ENCODE results near the gene NPIPA1.
A peak's percentile ranks its signal among the peaks of the same experiment; 100 is the strongest.
"Not testable (repeated sequence)": the region's sequence is repeated elsewhere in the genome, so short reads cannot be mapped to it uniquely, and the experiment has no call there.

NPIPA1 gene

DNA sequence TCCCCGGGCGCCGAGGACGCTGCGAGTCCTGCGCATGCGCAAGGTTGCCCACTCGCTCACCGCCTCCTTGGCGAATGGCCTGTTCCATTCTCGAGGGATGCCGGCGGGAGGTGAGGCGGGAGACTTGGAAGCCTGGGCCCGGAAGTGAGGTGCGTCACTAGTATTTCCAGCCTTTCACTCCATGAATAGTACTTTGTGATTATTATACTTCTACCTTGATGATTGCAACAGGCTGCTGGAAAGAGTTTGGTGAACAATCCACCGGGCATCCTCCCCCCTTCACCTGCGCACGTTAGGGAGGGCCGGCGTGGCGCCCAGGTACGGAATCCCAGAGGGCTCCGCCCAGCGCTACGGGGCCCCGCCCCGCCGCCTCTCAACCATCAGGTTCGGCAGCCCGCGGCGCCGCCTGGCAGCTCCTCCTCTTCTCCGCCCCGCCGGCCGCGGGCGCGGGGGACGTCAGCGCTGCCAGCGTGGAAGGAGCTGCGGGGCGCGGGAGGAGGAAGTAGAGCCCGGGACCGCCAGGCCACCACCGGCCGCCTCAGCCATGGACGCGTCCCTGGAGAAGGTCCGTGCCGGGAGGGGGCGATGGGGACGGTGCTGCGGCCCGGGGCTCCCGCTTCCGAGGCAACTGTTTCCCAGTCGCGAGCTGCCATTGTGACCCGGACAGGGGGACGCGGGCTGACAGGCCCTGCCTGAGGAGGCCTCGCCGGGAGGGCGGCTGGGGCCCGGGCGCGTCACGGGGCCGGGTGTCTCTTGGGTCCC, 37.6 kb downstream of the NPIPA1 start, which contains the start of gene PDXDC1:
PDXDC1 (plus strand) TSS at position 371 of the 762 bp plus-strand sequence; CDS start at position 545, 174 bp downstream.
- peak; percentile 91 for DNase-seq (ENCODE audit: extremely low spot score)
- peak; percentile 84 for TF ChIP-seq BHLHE40 (IDR thresholded peaks at IDR 0.05; ENCODE audit: borderline replicate concordance)
- CTCF ChIA-PET: not testable (repeated sequence)
- POLR2A ChIA-PET: interaction anchor here (1.1 kb wide), 1 partner anchor 81 kb away, joined by 3 read pairs; the partner anchor contains the start of gene NTAN1

DNA sequence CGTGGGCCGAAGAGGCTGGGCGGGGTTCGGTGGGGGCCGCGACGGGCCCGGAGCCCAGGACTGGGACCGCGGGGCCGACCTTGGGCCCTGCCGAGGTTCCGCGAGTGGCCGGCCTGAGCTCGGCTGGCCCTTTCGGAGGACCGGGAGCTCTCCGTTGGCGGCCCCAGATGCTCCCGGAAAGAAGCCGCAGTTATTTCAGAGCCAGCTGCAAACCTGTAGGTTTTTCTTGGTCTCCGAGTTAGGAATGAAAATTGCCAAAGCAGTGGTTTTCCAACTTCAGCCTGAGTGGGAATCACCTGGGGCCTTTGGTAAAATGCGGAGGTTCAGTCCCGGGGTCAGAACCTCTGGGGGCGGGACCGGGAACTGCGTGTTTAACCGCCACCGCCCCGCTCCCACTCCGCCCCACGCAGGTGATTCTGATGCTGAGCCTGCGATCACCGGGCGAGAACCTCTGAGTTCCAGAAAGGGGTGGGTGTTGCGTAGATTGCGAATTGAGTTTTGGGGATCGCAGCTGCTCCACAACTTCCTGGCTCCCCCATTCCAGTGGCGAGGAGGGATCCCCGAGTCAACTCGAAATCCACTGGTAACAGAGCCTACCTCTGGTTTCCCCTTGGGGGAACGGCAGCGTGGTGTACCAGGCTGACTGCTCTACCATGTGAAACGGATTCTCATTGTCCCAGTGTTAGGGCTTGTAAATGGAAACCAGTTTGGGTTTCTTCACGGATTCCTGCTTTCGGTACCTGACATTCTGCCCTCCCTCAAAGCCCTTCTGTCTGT, 38.4 kb downstream of the NPIPA1 start:
- POLR2A ChIA-PET: interaction anchor here (1.1 kb wide), 1 partner anchor 81 kb away, joined by 3 read pairs; the partner anchor contains the start of gene NTAN1
- CTCF ChIA-PET; DNase-seq (ENCODE audit: extremely low spot score): not testable (repeated sequence)

- DNase-seq (ENCODE audit: extremely low spot score); CTCF ChIA-PET; POLR2A ChIA-PET: not testable (repeated sequence)
These were observed 39.9 kb downstream of the NPIPA1 start for GRCh38 chr16:14976971-14977736.

DNA sequence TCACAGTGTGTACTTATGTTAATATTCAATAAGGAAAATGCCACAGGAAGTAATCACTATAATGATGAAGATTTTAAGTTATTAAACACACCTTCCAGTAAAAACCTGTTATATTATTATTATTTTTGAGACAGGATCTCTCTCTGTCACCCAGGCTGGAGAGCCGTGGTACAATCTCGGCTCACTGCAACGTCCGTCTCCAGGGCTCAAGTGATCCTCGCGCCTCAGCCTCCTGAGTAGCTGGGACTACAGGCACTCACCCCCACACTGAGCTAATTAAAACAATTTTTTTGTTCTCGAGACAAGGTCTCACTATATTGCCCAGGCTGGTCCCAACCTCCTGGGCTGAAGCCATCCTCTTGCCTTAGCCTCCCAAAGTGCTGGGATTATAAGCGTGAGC, 41.0 kb downstream of the NPIPA1 start:
- CTCF ChIA-PET; POLR2A ChIA-PET; DNase-seq (ENCODE audit: extremely low spot score): not testable (repeated sequence)

DNA sequence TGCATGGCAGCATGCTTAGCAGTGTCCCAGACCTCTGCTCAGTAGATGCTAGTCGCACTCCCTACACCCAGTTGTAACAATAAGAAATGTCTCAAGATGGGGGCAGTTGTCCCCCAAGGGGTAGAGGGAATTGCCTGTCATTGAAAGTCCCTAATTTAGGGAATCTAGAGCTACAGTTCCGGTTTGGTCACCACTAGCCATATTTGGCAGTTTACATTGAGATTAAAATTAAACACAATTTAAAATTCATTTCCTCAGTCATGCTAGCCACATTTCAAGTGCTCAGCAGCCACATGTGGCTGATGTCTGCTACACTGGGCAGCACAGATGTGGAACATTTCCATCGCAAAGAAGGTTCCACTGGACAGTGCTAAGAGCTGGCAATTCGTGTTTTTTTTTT, 41.7 kb downstream of the NPIPA1 start:
- CTCF ChIA-PET: interaction anchor here (0.6 kb wide), 1 partner anchor 10 kb away, joined by 5 read pairs; no protein-coding TSS in a partner anchor
- POLR2A ChIA-PET: not testable (repeated sequence)

DNA sequence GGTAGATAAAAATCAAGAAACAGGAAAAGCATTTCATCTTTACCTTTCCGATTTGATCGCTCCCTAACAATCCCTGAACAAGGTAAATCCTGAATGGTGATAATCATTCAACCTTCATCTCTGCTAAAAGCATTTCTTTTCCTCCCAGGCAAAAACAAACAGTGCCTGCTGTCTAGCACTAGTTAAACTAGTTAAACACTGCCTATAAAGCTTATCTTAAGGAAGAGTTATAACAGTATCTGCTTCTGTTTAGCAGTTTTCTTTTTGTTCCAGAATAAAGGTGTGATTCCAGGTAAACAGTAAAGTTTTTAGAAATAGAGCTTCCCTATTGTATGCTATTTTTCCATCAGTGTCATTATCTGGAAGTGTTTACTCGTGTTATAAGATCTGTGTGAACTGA, 44.0 kb downstream of the NPIPA1 start:
- DNase-seq (ENCODE audit: extremely low spot score); POLR2A ChIA-PET; CTCF ChIA-PET: not testable (repeated sequence)

More for the DNA sequence above, 41.7 kb downstream of the NPIPA1 start:
- DNase-seq (ENCODE audit: extremely low spot score): not testable (repeated sequence)

- POLR2A ChIA-PET; CTCF ChIA-PET; DNase-seq (ENCODE audit: extremely low spot score): not testable (repeated sequence)
These were observed 45.3 kb downstream of the NPIPA1 start for GRCh38 chr16:14982521-14982920.

DNA sequence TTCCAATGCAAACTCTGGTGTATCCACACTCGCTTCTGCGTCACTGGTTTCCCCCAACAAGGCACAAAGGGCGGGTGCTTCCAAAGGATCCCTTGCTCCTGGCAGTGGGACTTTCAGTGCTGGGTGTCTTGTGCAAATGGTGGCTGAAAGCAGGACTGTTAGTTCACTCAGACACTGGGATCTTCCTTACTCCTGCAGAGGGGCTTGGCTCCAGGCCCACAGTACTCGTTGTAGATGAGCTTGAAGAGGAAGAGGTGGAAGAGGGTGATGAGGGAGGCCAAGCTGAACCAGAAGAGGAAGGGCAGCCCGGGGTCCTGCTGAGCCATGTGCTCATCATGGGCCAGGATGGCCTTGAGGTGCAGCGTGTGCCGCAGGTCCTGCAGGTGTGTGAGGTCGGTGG, 50.8 kb downstream of the NPIPA1 start:
- DNase-seq (ENCODE audit: extremely low spot score); POLR2A ChIA-PET; CTCF ChIA-PET: not testable (repeated sequence)

DNA sequence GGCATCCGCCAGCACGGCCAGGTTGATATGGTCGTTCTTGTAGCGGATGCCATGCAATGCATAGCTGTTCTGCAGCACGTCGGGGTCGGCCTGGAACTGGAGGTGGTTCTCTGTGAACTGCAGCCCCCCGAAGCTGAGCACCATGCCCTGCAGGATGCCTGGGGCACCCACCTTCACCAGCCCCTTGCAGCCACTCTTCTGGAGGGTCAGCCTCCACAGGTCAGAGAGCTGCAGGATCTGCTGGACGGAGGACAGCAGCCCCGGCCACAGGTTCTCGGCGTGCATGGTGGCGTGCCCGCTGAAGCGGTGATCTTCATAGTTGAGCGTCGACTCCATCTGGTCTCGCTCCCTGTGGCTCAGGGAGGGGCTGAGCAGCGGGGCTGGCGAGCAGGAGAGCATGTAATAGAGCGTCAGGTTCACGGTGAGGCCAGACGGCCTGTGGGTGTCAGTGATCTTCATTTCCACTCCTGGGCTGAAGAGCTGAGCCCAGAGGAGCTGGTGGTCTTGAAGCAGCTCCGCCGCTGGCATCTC, 51.5 kb downstream of the NPIPA1 start:
- CTCF ChIA-PET; DNase-seq (ENCODE audit: extremely low spot score); POLR2A ChIA-PET: not testable (repeated sequence)

DNA sequence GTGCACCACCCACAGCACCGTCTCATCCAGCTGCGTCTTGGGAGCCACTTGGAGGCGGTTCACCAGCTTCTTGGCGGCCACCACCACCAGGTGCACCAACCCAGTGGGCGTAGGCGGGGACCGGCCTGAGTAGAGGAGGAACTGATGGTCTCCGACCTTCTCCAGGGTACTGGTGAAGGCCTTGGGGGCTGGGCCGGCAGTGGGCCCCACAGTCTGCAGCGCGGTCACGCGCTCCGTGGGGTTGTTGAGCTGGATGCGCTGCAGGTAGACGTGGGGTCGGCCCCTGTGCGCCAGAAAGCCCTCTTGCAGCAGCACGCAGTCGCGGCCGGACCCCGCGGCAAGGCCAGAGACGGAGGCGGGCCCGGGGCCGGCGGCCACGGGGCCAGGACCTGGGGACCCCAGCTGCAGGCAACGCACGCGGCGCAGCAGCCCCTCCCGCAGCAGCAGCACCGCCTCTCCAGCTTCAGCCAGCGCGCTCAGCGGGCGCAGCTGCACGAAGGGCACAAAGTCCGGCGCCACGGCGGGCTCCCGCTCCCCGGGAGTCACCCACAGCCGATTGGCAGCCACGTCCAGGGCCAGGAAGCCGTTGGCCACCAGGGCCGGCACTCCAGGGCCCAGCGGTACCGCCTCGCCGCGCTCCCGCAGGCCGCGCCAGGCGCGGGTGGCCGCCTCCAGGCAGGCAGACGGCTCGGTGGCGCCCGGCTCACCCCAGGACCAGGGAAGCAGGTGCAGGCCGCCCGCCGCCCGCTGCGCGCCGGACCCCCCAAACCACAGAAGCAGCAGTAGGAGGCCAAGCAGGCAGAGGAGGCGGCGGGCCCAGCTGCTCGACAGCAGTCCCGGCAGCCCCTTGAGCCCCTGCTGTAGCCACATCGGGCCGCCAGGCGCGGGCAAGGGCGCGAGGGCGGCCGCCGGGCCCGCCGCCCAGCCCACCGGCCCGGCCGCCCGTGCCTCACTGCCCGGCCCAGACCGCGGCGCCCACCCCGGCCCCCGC, 52.3 kb downstream of the NPIPA1 start:
- CTCF ChIA-PET; DNase-seq (ENCODE audit: extremely low spot score); POLR2A ChIA-PET: not testable (repeated sequence)

DNA sequence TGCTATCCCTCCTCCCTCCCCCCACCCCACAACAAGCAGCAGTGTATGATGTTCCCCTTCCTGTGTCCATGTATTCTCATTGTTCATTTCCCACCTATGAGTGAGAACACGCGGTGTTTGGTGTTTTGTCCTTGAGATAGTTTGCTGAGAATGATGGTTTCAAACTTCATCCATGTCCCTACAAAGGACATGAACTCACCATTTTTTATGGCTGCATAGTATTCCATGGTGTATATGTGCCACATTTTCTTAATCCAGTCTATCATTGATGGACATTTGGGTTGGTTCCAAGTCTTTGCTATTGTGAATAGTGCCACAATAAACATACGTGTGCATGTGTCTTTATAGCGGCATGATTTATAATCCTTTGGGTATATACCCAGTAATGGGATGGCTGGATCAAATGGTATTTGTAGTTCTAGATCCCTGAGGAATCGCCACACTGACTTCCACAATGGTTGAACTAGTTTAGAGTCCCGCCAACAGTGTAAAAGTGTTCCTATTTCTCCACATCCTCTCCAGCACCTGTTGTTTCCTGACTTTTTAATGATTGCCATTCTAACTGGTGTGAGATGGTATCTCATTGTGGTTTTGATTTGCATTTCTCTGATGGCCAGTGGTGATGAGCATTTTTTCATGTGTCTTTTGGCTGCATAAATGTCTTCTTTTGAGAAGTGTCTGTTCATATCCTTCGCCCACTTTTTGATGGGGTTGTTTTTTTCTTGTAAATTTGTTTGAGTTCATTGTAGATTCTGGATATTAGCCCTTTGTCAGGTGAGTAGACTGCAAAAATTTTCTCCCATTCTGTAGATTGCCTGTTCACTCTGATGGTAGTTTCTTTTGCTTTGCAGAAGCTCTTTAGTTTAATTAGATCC, 56.3 kb downstream of the NPIPA1 start:
- DNase-seq (ENCODE audit: extremely low spot score); CTCF ChIA-PET; POLR2A ChIA-PET: not testable (repeated sequence)

- CTCF ChIA-PET; POLR2A ChIA-PET; DNase-seq (ENCODE audit: extremely low spot score): not testable (repeated sequence)
These were observed 59.5 kb downstream of the NPIPA1 start for GRCh38 chr16:14996702-14997101.

DNA sequence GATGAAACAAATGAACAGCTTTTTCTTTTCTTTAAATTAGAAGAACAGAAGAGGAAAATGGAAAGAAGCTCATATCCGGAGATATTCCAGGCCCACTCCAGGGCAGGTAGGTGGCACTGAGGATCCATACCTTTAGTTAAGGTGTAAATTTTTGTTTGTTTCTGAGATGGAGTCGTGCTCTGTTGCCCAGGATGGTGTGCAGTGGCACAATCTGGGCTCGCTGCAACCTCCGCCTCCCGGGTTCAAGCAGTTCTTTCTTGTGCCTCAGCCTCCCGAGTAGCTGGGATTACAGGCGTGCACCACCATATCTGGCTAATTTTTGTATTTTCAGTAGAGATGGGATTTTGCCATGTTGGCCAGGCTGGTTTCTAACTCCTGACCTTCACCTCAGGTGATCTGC, 61.1 kb downstream of the NPIPA1 start:
- POLR2A ChIA-PET; DNase-seq (ENCODE audit: extremely low spot score); CTCF ChIA-PET: not testable (repeated sequence)

DNA sequence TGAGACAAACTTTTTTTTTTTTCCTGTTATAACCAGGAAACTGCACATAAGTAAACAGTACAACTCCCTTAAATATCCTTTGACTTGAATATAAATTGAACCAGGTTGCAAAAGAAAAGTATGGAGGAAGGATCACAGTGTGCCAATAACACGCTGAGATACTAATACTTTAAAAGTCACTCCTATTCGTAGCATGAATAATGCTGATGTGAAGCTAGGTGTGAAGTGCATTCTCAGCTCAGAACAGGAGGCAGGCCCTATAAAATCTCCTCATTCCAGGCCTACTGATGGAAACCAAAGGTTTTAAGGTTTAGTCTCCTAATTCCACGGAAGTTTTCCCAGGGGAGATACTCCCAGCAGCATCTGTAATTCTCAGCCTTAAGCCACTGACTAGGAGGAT, 62.6 kb downstream of the NPIPA1 start:
- POLR2A ChIA-PET, CTCF ChIA-PET: not testable (repeated sequence)

More for the DNA sequence above, 62.6 kb downstream of the NPIPA1 start:
- not testable (repeated sequence) for DNase-seq (ENCODE audit: extremely low spot score)
